ENCODE results near the gene DEFB123. TPM values are rescaled to one million over a fixed set of nuclear protein-coding genes. Genes with fewer than 3 reads are reported as not detected.

The DEFB123 gene, protein sequence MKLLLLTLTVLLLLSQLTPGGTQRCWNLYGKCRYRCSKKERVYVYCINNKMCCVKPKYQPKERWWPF
- not detected in 2 replicates for total RNA-seq

DNA sequence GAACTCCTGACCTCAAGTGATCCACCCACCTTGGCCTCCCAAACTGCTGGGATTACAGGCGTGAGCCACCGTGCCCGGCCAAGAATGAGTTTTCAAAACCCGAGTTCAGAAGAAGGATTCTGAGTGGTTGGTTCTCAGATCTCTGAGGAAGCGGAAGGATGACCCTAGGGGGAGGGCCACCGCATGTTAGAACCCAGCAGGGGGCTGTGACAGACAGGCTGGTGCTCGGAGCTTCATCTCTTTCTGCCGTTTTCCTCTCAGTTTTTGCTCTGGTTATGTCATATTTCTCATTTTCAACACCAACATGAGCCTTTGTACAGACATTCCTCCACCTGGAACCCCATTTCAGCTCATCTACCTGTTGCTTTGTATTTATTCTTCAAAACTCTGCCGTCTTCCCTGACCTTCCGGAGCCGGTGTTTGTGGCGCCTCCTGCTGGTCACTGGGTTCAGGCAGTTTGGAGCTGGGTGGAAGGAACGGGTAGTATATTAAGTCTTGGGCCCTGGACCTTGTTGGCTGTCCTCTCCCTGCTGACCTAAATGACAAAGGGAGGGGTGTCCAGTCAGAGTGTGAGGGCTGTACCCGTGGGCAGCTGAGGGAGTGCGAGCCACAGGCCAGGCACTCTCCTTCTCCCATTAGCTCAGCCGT lies at the start of gene DEFB123:
Gene DEFB123 (plus strand): TSS at position 621 of the 648 bp plus-strand sequence. CDS start 67 bp downstream, outside the sequence.

DNA sequence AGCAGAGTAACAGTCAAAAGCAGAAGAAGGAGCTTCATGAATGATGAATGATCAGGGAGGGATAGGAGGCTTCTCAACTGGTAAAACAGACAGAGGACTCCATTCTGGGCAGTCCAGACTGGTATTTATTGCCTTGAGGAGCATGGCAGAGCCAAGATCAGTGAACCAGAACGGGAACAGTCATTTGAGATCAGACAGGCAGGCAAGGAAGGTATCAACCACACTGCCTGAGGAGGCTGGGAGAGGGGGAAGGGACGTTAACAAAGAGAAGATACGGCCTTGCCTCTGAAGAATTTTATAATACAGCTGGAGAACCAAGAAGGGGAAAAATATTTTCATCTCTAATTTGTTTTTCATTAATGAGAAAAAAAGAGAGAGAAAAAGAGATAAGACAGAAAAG lies 34.3 kb upstream of the DEFB123 start, which contains the start of gene DEFB121:
Gene DEFB121 (minus strand): TSS at position 101 of the 400 bp plus-strand sequence. CDS start 63 bp downstream, at position 38.

DNA sequence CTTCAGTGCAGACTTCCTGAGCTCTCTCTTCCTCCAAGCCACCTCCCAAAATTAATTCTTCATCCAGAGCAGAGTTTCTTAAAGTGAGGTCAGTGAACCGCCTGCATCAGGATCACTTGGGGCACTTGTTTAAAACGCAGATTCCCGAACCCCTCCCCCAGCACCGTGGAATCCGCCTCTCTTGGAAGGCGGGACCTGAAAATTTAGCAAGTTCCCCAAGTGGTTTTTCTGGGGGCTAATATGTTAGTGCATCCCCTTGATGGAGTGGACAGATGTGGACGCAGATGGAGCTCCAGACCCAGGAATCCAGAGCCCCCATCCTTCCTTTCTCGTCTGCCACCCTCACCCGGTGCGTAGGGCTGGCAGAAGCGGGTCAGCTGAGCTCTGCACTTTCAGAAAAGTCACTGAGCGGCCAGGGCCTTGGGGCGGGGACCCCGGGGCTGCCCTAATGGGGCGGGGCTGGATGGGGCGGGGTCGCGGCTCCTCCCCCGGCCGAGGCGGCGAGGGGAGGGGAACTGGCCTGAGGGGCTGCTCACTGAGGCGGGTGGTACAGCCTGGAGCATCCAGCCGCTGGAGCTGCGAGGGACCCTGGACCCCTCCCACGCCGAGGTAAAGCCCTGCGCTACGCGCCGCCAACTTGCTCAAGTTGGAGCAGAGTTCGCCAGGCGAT lies 34.5 kb downstream of the DEFB123 start, which contains the start of the genes DEFB124 and REM1:
Gene DEFB124 (minus strand): TSS at position 370 of the 670 bp plus-strand sequence. CDS start 2,114 bp downstream, outside the sequence.
Gene REM1 (plus strand): TSS at position 531 of the 670 bp plus-strand sequence. CDS start 1,158 bp downstream, outside the sequence.

Other genes starting within 250 kb of the DEFB123 start
- not detected in 2 replicates for gene DEFB115, start 183.0 kb upstream of the DEFB123 start, total RNA-seq
- not detected in 2 replicates for gene DEFB116, start 132.0 kb upstream of the DEFB123 start, total RNA-seq
- gene DEFB118, start 72.0 kb upstream of the DEFB123 start, total RNA-seq: not detected in 2 replicates
- gene DEFB119, start 50.0 kb upstream of the DEFB123 start, total RNA-seq: not detected in 2 replicates
- gene DEFB121, start 34.4 kb upstream of the DEFB123 start, total RNA-seq: not detected in 2 replicates
- not detected in 2 replicates for gene DEFB124, start 34.5 kb downstream of the DEFB123 start, total RNA-seq
- 0.13 and 0.14 TPM in 2 replicates for gene REM1, start 34.7 kb downstream of the DEFB123 start, total RNA-seq
- 85.1 and 106 TPM in 2 replicates for gene HM13, start 73.8 kb downstream of the DEFB123 start, total RNA-seq
- gene ID1, start 164.7 kb downstream of the DEFB123 start, total RNA-seq: 151 and 204 TPM in 2 replicates
- not detected in 2 replicates for gene COX4I2, start 197.3 kb downstream of the DEFB123 start, total RNA-seq